Fibroblast of mammary gland (primary cell): ENCODE results near the gene SNCG.
"Not testable (repeated sequence)": the region's sequence is repeated elsewhere in the genome, so short reads cannot be mapped to it uniquely, and the experiment has no call there.

Experiments
- DNase-seq: peaks from one replicate; pipeline ENCODE4 v3.0.0-alpha.2; 2010; ENCODE audit warnings: low read depth
- H3K4me3 ChIP-seq: 2 replicates; pipeline ENCODE4 v1.5.1; 2011; ENCODE audit warnings: low read depth, mild to moderate bottlenecking, low read length, moderate library complexity; ENCODE audit not compliant: control insufficient read depth
- TF ChIP-seq, protein P1 (sequence below): conservative IDR thresholded peaks from 2 replicates; pipeline ENCODE4 v1.5.1; 2011; ENCODE audit warnings: low read depth, low read length, inconsistent platforms; ENCODE audit not compliant: control insufficient read depth, insufficient read depth

The SNCG gene

DNA sequence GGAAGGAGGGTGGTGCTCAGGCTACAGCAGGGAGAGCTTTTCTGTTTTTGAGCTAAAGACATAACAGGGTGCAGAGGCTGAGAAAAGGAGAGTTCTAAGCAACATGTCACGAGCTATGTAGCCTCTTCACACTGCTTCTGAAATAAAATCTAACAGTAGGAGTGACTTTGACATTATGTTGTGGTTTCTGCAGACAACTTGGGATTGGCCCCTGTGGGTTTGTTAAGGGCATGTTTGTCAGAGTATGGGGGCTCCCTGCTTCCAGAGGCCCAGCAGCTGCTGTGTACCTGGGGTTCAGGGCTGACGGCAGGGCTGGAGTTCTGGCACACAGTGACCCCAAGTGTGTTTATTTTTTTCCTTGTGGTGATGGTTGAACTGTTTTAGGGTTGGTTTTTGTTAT lies 25.7 kb upstream of the SNCG start:
- no peak for DNase-seq
- TF ChIP-seq, protein P1, sequence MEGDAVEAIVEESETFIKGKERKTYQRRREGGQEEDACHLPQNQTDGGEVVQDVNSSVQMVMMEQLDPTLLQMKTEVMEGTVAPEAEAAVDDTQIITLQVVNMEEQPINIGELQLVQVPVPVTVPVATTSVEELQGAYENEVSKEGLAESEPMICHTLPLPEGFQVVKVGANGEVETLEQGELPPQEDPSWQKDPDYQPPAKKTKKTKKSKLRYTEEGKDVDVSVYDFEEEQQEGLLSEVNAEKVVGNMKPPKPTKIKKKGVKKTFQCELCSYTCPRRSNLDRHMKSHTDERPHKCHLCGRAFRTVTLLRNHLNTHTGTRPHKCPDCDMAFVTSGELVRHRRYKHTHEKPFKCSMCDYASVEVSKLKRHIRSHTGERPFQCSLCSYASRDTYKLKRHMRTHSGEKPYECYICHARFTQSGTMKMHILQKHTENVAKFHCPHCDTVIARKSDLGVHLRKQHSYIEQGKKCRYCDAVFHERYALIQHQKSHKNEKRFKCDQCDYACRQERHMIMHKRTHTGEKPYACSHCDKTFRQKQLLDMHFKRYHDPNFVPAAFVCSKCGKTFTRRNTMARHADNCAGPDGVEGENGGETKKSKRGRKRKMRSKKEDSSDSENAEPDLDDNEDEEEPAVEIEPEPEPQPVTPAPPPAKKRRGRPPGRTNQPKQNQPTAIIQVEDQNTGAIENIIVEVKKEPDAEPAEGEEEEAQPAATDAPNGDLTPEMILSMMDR, result no peak
- no peak overlapping the region for H3K4me3 ChIP-seq

DNA sequence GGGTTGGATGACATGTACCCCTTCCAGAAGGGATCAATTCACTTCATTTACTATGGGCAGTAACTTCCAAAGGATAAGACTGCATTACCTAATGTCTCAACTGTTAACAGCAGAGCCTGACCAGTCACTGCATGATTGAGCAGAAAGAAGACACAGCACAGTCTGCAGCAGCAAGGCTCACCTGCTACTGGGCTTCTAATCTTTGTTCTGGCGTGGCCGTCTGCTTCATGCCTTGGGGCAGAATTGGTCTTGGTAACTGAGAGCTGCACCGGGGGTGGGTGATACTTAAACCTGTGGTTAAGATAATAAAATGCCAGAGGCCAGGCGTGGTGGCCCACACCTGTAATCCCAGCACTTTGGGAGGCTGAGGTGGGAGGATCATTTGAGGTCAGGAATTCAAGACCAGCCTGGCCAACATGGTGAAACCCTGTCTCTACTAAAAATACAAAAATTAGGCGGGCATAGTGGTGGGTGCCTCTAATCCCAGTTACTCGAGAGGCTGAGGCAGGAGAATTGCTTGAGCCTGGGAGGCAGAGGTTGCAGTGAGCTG lies 24.2 kb upstream of the SNCG start:
- not testable (repeated sequence) for DNase-seq, H3K4me3 ChIP-seq

DNA sequence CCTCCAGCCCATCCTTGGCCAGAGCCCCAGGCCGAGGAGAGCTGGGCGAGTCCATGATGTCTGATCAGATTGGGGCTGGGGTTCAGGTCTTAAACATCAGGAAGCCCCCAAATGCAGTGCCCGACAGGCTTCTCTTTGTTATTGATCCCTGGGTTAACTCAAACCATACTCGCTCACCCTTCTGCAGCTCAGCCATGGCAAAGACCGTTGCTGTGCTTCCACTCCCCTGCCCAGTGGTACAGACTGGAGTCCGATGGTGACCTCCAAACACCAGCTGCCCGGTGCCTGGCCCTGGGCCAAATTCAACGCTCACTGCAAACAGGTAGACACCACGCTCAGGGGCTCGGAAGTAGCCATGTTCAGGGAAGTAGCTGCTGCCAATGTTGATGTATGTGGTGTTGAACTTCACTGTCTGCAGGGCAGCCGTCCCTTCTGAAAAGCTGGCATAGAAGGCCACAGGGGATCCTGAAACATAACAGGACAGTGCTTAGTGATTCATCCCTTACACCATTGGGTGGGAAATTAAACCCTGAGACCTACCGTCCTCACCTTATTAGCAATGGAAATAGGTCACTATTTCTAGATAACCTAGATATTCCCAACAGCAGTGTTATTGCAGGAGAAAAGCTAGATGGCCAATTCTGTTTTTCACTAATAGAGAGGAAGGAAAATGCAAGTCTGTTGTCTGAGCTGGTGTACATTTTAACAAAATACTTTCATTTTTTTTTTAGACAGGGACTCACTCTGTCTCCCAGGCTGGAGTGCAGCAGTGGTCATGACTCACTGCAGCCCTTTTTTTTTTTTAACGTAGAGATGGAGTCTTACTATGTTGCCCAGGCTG lies 21.5 kb upstream of the SNCG start:
- peak; percentile 60 for DNase-seq
- H3K4me3 ChIP-seq, result no peak overlapping the region
- TF ChIP-seq, protein P1, result no peak

DNA sequence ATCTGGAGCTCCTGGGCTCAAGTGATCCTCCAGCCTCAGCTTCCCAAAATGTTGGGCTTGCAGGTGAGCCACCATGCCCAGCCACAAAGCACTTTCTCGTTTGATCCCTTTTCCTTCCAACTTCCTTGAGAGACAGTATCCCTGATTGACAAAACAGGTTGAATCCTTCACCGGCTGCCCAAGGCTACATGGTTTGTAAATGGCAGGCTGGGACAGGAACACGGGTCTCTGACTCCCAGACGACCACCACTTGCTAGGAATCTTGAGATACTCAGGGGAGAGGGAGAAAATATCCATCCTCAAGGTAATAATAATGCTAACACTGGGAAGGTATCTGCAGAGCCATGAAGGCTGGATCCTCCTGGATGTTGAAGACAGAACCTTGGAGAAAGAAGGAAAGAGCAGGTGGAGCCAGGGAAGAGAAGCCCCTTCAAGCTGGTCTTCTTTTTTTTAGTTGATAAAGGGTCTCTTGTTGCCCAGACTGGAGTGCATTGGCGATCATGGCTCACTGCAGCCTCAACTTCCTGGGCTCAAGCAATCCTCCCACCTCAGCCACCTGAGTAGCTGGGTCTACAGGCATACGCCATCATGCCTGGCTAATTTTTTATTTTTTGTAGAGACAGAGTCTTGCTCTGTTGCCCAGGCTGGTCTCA lies 20.8 kb upstream of the SNCG start:
- TF ChIP-seq, protein P1, result no peak
- no peak overlapping the region for H3K4me3 ChIP-seq
- no peak for DNase-seq

DNA sequence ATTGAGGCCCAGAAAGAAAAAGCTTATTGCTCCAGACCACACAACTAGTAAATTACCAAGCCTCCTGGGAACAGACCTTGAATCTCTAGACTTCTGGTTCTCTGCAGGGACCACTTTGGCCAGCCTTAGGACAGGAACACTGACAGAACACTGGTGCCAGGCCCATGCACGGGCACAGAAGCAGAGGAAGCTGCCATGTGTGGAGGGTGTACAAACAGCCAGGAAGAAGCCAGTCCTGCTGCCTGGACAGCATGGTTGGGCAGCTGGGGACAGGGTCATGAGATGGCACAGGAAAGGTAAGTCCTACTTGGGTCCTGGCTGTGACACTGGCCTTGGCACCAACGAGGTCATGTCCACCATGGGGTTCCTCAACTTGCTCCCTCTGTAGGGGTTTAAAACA lies 20.1 kb upstream of the SNCG start:
- TF ChIP-seq, protein P1, result no peak
- H3K4me3 ChIP-seq, result no peak overlapping the region
- DNase-seq, result no peak

DNA sequence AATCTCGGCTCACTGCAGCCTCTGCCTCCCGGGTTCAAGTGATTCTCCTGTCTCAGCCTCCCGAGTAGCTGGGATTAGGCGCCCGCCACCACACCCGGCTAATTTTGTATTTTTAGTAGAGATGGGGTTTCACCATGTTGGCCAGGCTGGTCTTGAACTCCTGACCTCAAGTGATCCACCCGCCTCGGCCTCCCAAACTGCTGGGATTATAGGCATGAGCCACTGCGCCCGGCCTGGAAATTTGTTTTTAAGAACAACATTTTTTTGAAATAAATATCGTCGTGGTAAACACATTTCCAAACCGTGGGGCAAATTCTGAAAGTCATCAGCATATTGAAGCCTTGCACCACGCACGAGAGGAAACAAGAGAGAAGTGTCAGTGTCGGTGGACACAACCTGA lies 18.3 kb upstream of the SNCG start:
- H3K4me3 ChIP-seq, DNase-seq: not testable (repeated sequence)

DNA sequence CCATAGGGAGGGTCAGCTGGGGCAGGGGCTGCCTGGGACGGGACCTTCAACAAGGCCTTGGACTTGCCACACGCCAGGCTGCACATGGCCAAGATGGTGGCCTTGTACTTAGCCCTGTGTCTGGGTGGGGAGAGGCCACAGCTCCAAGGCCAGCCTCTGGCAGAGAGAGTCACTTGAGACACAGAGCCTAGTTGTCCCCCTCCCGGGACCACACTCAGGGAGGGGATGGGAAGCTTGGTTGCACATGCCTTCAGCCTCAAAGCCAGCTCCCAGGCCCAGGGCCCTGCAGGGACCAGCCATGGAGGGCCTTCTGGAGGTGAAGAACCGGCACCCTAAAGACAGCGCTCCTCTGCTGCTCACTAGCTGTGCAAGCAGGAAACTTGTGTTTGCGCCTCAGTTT lies 17.7 kb upstream of the SNCG start:
- TF ChIP-seq, protein P1, result no peak
- DNase-seq, result no peak
- H3K4me3 ChIP-seq, result no peak overlapping the region
